ENCODE data around the gene EIF4EBP2. TPM values are rescaled to one million over a fixed set of nuclear protein-coding genes. Genes with fewer than 3 reads are reported as not detected.

EIF4EBP2 gene
- total and polyA plus RNA-seq, 2 experiments from 2014 or later: 43.1 to 77.1 TPM

- H3K79me2 ChIP-seq: no peaks in the 10 kb centered on the region
- no peaks in the 10 kb centered on the region for H4K20me1 ChIP-seq (ENCODE audit: insufficient read depth, poor library complexity, severe bottlenecking)
- no peaks in the 10 kb centered on the region for H3K36me3 ChIP-seq (replicated peaks; ENCODE audit: insufficient read depth, low read depth)
- H3K27me3 ChIP-seq: peaks cover 50% of the 10 kb centered on the region
- DNase-seq (ENCODE audit: low spot score): no peak
- 38% methylated on average over 5 of the region's 5 CpGs for WGBS (ENCODE audit: low lambda C conversion rate, missing lambda C conversion rate)
- H3K4me1 ChIP-seq (ENCODE audit: insufficient read depth): peaks cover 16% of the 10 kb centered on the region
- no peak overlapping the region for H2AFZ ChIP-seq
- no peak overlapping the region for H3K27ac ChIP-seq
- no peak overlapping the region for H3K4me3 ChIP-seq
- H3K9me3 ChIP-seq (ENCODE audit: low read depth): no peaks in the 10 kb centered on the region
- no peak for TF ChIP-seq EZH2 (IDR thresholded peaks at IDR 0.05; ENCODE audit: borderline replicate concordance)
- TF ChIP-seq EZH2phosphoT487 (IDR thresholded peaks at IDR 0.05; ENCODE audit: low read depth, severe bottlenecking, unreplicated experiment): no peak
- TF ChIP-seq CTCF (IDR thresholded peaks at IDR 0.05; ENCODE audit: poor library complexity): no peak
- H3K4me2 ChIP-seq: no peak overlapping the region
- no peaks in the 10 kb centered on the region for H3K9me2 ChIP-seq (replicated peaks; ENCODE audit: insufficient read depth)
These were observed 33.8 kb downstream of the EIF4EBP2 start for GRCh38 chr10:70437721-70438120.

DNA sequence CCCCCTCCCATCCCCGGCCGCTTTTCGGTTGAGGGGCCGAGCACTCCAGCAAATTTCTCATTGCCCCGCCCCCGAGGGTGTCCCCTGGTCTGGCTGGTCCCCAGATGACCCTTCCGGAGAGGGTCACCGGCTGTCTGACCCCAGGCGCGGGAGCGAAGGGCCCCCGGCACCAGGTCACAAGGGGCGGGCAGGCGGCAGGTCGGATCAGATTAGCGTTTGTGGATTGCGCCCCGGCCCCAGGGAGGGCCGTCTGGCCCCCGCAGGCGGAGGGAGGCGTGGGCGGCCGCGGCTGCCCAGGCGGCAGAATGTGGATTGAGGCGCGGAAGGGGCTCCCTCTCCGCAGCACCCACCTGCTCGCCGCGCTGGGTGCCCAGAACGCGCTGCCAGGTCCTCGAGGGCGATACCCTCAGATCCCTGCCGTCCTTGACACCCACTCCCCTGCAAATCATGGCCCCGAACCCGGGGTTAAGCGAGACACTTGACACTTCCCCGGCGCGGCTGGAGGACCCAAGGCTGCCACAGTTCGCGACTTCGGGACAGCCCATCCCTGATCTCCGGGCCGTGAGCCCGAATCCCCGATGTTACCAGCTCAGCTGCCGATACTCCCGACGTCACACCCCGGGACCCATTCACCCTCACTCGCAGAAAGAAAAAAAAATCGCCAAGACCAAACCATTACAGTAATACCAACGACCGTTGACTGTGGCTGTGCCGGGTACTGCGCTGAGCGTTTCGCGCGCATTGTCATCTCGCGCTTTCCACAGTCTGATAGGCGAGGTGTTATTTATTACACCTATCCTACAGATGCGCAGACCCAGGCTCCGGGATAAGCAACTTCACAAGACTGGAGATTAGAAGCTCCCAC lies 36.6 kb downstream of the EIF4EBP2 start:
- peaks cover 17% of the 10 kb centered on the region for H3K4me1 ChIP-seq (ENCODE audit: insufficient read depth)
- peak overlapping the region; percentile 3 for H2AFZ ChIP-seq
- no peaks in the 10 kb centered on the region for H3K36me3 ChIP-seq (replicated peaks; ENCODE audit: insufficient read depth, low read depth)
- H3K27ac ChIP-seq: no peak overlapping the region
- 3% methylated on average over 61 of the region's 69 CpGs for WGBS (ENCODE audit: low lambda C conversion rate, missing lambda C conversion rate)
- H3K4me2 ChIP-seq: peak overlapping the region; percentile 76
- H3K79me2 ChIP-seq: no peaks in the 10 kb centered on the region
- H3K27me3 ChIP-seq: peaks cover 55% of the 10 kb centered on the region
- no peaks in the 10 kb centered on the region for H3K9me3 ChIP-seq (ENCODE audit: low read depth)
- TF ChIP-seq CTCF (IDR thresholded peaks at IDR 0.05; ENCODE audit: poor library complexity) (no peak), EZH2 (IDR thresholded peaks at IDR 0.05; ENCODE audit: borderline replicate concordance) (peak; percentile 84), EZH2phosphoT487 (IDR thresholded peaks at IDR 0.05; ENCODE audit: low read depth, severe bottlenecking, unreplicated experiment) (no peak)
- no peaks in the 10 kb centered on the region for H4K20me1 ChIP-seq (ENCODE audit: insufficient read depth, poor library complexity, severe bottlenecking)
- no peaks in the 10 kb centered on the region for H3K9me2 ChIP-seq (replicated peaks; ENCODE audit: insufficient read depth)
- no peak for DNase-seq (ENCODE audit: low spot score)
- H3K4me3 ChIP-seq: no peak overlapping the region

DNA sequence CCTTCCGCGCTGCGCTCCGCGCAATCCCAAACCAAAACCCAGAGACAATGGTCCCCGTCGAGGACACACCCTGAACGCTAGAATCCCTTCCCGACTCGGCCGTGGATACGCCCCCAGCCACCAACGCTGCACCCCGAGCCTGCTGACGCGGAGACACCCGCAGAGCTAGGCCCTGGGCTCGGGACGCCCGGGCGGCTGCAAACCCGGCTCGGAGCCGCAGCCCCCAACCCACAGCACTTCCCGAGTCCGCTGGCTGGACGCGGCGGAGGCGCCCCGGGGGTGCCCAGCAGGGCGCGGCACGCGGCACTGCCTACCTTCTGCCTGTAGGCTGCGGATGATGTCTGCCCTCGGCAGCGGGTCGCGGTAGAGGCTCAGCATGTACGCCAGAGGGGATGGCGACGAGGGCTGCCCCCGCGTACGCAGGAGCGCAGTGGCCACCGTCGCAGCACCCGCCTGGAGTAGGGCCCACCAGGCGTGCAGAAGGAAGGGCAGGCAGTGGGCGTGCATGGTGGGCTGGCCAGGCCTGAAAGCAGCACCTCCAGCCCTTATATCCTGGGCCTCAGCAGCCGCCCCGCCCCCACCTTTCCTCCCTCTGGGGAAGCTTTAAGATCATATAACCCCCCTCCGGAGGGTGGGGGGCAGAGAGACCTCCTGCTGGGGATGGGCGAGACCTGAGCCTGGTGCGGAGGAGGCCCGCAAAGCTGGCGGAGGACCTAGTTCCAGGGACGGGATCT lies 37.4 kb downstream of the EIF4EBP2 start, which contains the start of gene NODAL:
TSS of gene NODAL (minus strand) at position 521 of the 734 bp plus-strand sequence. CDS start at position 507, 14 bp downstream.
- Histone ChIP-seq H3K27me3 (peaks cover 55% of the 10 kb centered on the region), H3K4me3 (no peak within 1 kb of the TSS), H2AFZ (peak within 1 kb of the TSS; percentile 3), H3K4me1 (ENCODE audit: insufficient read depth) (peaks cover 25% of the 10 kb centered on the region), H3K9me3 (ENCODE audit: low read depth) (no peaks in the 10 kb centered on the region), H3K4me2 (peak within 1 kb of the TSS; percentile 76), H3K27ac (no peak within 1 kb of the TSS), H4K20me1 (ENCODE audit: insufficient read depth, poor library complexity, severe bottlenecking) (no peaks in the 10 kb centered on the region), H3K79me2 (no peaks in the 10 kb centered on the region), H3K9me2 (replicated peaks; ENCODE audit: insufficient read depth) (no peaks in the 10 kb centered on the region), H3K36me3 (replicated peaks; ENCODE audit: insufficient read depth, low read depth) (no peaks in the 10 kb centered on the region)
- 5% methylated on average over 54 of the region's 60 CpGs for WGBS (ENCODE audit: low lambda C conversion rate, missing lambda C conversion rate)
- peak; percentile 38 for TF ChIP-seq EZH2 (IDR thresholded peaks at IDR 0.05; ENCODE audit: borderline replicate concordance)
- peak; percentile 56 for TF ChIP-seq EZH2phosphoT487 (IDR thresholded peaks at IDR 0.05; ENCODE audit: low read depth, severe bottlenecking, unreplicated experiment)
- TF ChIP-seq CTCF (IDR thresholded peaks at IDR 0.05; ENCODE audit: poor library complexity): no peak
- DNase-seq (ENCODE audit: low spot score): no peak
